ENCODE data around the gene OR10J1.
"Not testable (repeated sequence)": the region's sequence is repeated elsewhere in the genome, so short reads cannot be mapped to it uniquely, and the experiment has no call there.

OR10J1 gene

GRCh38 chr1:159443066-159443750, 3.7 kb downstream of the OR10J1 start:
- Histone ChIP-seq H3K27ac (ENCODE audit: low read length) (no peak overlapping the region), H3K36me3 (ENCODE audit: control insufficient read depth in 2 of 2, insufficient read depth in 2 of 2, low read length in 2 of 2) (no peaks in the 10 kb centered on the region), H3K9ac (ENCODE audit: low read length in 2 of 2) (no peak overlapping the region), H3K4me1 (ENCODE audit: control insufficient read depth, insufficient read depth, low read length) (no peaks in the 10 kb centered on the region), H3K27me3 (ENCODE audit: control insufficient read depth in 1 of 2, insufficient read depth in 2 of 2, low read length in 2 of 2) (no peaks in the 10 kb centered on the region), H3K9me3 (ENCODE audit: control insufficient read depth in 2 of 2, low read length in 2 of 2) (no peaks in the 10 kb centered on the region), H3K4me3 (ENCODE audit: low read length in 2 of 2) (no peak overlapping the region)

GRCh38 chr1:159444511-159444910, 5.0 kb downstream of the OR10J1 start:
- Histone ChIP-seq H3K9ac (ENCODE audit: low read length in 2 of 2) (no peak overlapping the region), H3K27ac (ENCODE audit: low read length) (no peak overlapping the region), H3K27me3 (ENCODE audit: control insufficient read depth in 1 of 2, insufficient read depth in 2 of 2, low read length in 2 of 2) (no peaks in the 10 kb centered on the region), H3K9me3 (ENCODE audit: control insufficient read depth in 2 of 2, low read length in 2 of 2) (no peaks in the 10 kb centered on the region), H3K4me1 (ENCODE audit: control insufficient read depth, insufficient read depth, low read length) (no peaks in the 10 kb centered on the region), H3K4me3 (ENCODE audit: low read length in 2 of 2) (no peak overlapping the region), H3K36me3 (ENCODE audit: control insufficient read depth in 2 of 2, insufficient read depth in 2 of 2, low read length in 2 of 2) (no peaks in the 10 kb centered on the region)

- H3K9me3 ChIP-seq (ENCODE audit: control insufficient read depth in 2 of 2, low read length in 2 of 2) = no peaks in the 10 kb centered on the region
- no peaks in the 10 kb centered on the region for H3K4me1 ChIP-seq (ENCODE audit: control insufficient read depth, insufficient read depth, low read length)
- H3K4me3 ChIP-seq (ENCODE audit: low read length in 2 of 2) = no peak overlapping the region
- H3K27me3 ChIP-seq (ENCODE audit: control insufficient read depth in 1 of 2, insufficient read depth in 2 of 2, low read length in 2 of 2) = no peaks in the 10 kb centered on the region
- H3K36me3 ChIP-seq (ENCODE audit: control insufficient read depth in 2 of 2, insufficient read depth in 2 of 2, low read length in 2 of 2) = no peaks in the 10 kb centered on the region
- no peak overlapping the region for H3K9ac ChIP-seq (ENCODE audit: low read length in 2 of 2)
- H3K27ac ChIP-seq (ENCODE audit: low read length) = no peak overlapping the region
Observed at GRCh38 chr1:159448181-159448580, 8.7 kb downstream of the OR10J1 start.

GRCh38 chr1:159449605-159450004, 10.1 kb downstream of the OR10J1 start:
- not testable (repeated sequence) for H3K4me1 ChIP-seq (ENCODE audit: control insufficient read depth, insufficient read depth, low read length); H3K27ac ChIP-seq (ENCODE audit: low read length); H3K4me3 ChIP-seq (ENCODE audit: low read length in 2 of 2); H3K27me3 ChIP-seq (ENCODE audit: control insufficient read depth in 1 of 2, insufficient read depth in 2 of 2, low read length in 2 of 2); H3K9me3 ChIP-seq (ENCODE audit: control insufficient read depth in 2 of 2, low read length in 2 of 2); H3K9ac ChIP-seq (ENCODE audit: low read length in 2 of 2); H3K36me3 ChIP-seq (ENCODE audit: control insufficient read depth in 2 of 2, insufficient read depth in 2 of 2, low read length in 2 of 2)

GRCh38 chr1:159459551-159459950, 20.0 kb downstream of the OR10J1 start:
- H3K4me3 ChIP-seq (ENCODE audit: low read length in 2 of 2) = no peak overlapping the region
- H3K9ac ChIP-seq (ENCODE audit: low read length in 2 of 2) = no peak overlapping the region
- H3K4me1 ChIP-seq (ENCODE audit: control insufficient read depth, insufficient read depth, low read length) = no peaks in the 10 kb centered on the region
- no peaks in the 10 kb centered on the region for H3K27me3 ChIP-seq (ENCODE audit: control insufficient read depth in 1 of 2, insufficient read depth in 2 of 2, low read length in 2 of 2)
- peaks cover 0 to 4% of the 10 kb centered on the region in 2 donors for H3K9me3 ChIP-seq (ENCODE audit: control insufficient read depth in 2 of 2, low read length in 2 of 2)
- no peaks in the 10 kb centered on the region for H3K36me3 ChIP-seq (ENCODE audit: control insufficient read depth in 2 of 2, insufficient read depth in 2 of 2, low read length in 2 of 2)
- no peak overlapping the region for H3K27ac ChIP-seq (ENCODE audit: low read length)

- Histone ChIP-seq H3K4me3 (ENCODE audit: low read length in 2 of 2) (no peak overlapping the region), H3K9me3 (ENCODE audit: control insufficient read depth in 2 of 2, low read length in 2 of 2) (peaks cover 0 to 4% of the 10 kb centered on the region in 2 donors), H3K36me3 (ENCODE audit: control insufficient read depth in 2 of 2, insufficient read depth in 2 of 2, low read length in 2 of 2) (no peaks in the 10 kb centered on the region), H3K4me1 (ENCODE audit: control insufficient read depth, insufficient read depth, low read length) (no peaks in the 10 kb centered on the region), H3K27ac (ENCODE audit: low read length) (no peak overlapping the region), H3K9ac (ENCODE audit: low read length in 2 of 2) (no peak overlapping the region), H3K27me3 (ENCODE audit: control insufficient read depth in 1 of 2, insufficient read depth in 2 of 2, low read length in 2 of 2) (no peaks in the 10 kb centered on the region)
Observed at GRCh38 chr1:159465191-159465603, 25.7 kb downstream of the OR10J1 start.

GRCh38 chr1:159468321-159468720, 28.8 kb downstream of the OR10J1 start:
- Histone ChIP-seq H3K9me3 (ENCODE audit: control insufficient read depth in 2 of 2, low read length in 2 of 2) (no peaks in the 10 kb centered on the region), H3K27ac (ENCODE audit: low read length) (no peak overlapping the region), H3K4me1 (ENCODE audit: control insufficient read depth, insufficient read depth, low read length) (no peaks in the 10 kb centered on the region), H3K27me3 (ENCODE audit: control insufficient read depth in 1 of 2, insufficient read depth in 2 of 2, low read length in 2 of 2) (no peaks in the 10 kb centered on the region), H3K9ac (ENCODE audit: low read length in 2 of 2) (no peak overlapping the region), H3K36me3 (ENCODE audit: control insufficient read depth in 2 of 2, insufficient read depth in 2 of 2, low read length in 2 of 2) (no peaks in the 10 kb centered on the region), H3K4me3 (ENCODE audit: low read length in 2 of 2) (no peak overlapping the region)

GRCh38 chr1:159469921-159470533, 30.5 kb downstream of the OR10J1 start:
- Histone ChIP-seq H3K36me3 (ENCODE audit: control insufficient read depth in 2 of 2, insufficient read depth in 2 of 2, low read length in 2 of 2) (no peaks in the 10 kb centered on the region), H3K27me3 (ENCODE audit: control insufficient read depth in 1 of 2, insufficient read depth in 2 of 2, low read length in 2 of 2) (no peaks in the 10 kb centered on the region), H3K4me3 (ENCODE audit: low read length in 2 of 2) (no peak overlapping the region), H3K9me3 (ENCODE audit: control insufficient read depth in 2 of 2, low read length in 2 of 2) (no peaks in the 10 kb centered on the region), H3K4me1 (ENCODE audit: control insufficient read depth, insufficient read depth, low read length) (no peaks in the 10 kb centered on the region), H3K27ac (ENCODE audit: low read length) (no peak overlapping the region), H3K9ac (ENCODE audit: low read length in 2 of 2) (no peak overlapping the region)

- H3K4me1 ChIP-seq (ENCODE audit: control insufficient read depth, insufficient read depth, low read length) = no peaks in the 10 kb centered on the region
- H3K4me3 ChIP-seq (ENCODE audit: low read length in 2 of 2) = no peak overlapping the region
- H3K9ac ChIP-seq (ENCODE audit: low read length in 2 of 2) = no peak overlapping the region
- H3K27me3 ChIP-seq (ENCODE audit: control insufficient read depth in 1 of 2, insufficient read depth in 2 of 2, low read length in 2 of 2) = no peaks in the 10 kb centered on the region
- H3K9me3 ChIP-seq (ENCODE audit: control insufficient read depth in 2 of 2, low read length in 2 of 2) = no peaks in the 10 kb centered on the region
- H3K36me3 ChIP-seq (ENCODE audit: control insufficient read depth in 2 of 2, insufficient read depth in 2 of 2, low read length in 2 of 2) = no peaks in the 10 kb centered on the region
- H3K27ac ChIP-seq (ENCODE audit: low read length) = no peak overlapping the region
Observed at GRCh38 chr1:159473335-159473734, 33.8 kb downstream of the OR10J1 start.

GRCh38 chr1:159474926-159475325, 35.4 kb downstream of the OR10J1 start:
- Histone ChIP-seq H3K27ac (ENCODE audit: low read length) (no peak overlapping the region), H3K9ac (ENCODE audit: low read length in 2 of 2) (no peak overlapping the region), H3K4me1 (ENCODE audit: control insufficient read depth, insufficient read depth, low read length) (no peaks in the 10 kb centered on the region)

GRCh38 chr1:159483501-159483900, 44.0 kb downstream of the OR10J1 start:
- no peaks in the 10 kb centered on the region for H3K27me3 ChIP-seq (ENCODE audit: control insufficient read depth in 1 of 2, insufficient read depth in 2 of 2, low read length in 2 of 2)
- H3K4me3 ChIP-seq (ENCODE audit: low read length in 2 of 2) = no peak overlapping the region
- no peaks in the 10 kb centered on the region for H3K4me1 ChIP-seq (ENCODE audit: control insufficient read depth, insufficient read depth, low read length)
- H3K9ac ChIP-seq (ENCODE audit: low read length in 2 of 2) = no peak overlapping the region
- H3K36me3 ChIP-seq (ENCODE audit: control insufficient read depth in 2 of 2, insufficient read depth in 2 of 2, low read length in 2 of 2) = no peaks in the 10 kb centered on the region
- H3K27ac ChIP-seq (ENCODE audit: low read length) = no peak overlapping the region
- H3K9me3 ChIP-seq (ENCODE audit: control insufficient read depth in 2 of 2, low read length in 2 of 2) = no peaks in the 10 kb centered on the region

More at GRCh38 chr1:159474926-159475325, 35.4 kb downstream of the OR10J1 start:
- Histone ChIP-seq H3K4me3 (ENCODE audit: low read length in 2 of 2) (no peak overlapping the region), H3K36me3 (ENCODE audit: control insufficient read depth in 2 of 2, insufficient read depth in 2 of 2, low read length in 2 of 2) (no peaks in the 10 kb centered on the region), H3K27me3 (ENCODE audit: control insufficient read depth in 1 of 2, insufficient read depth in 2 of 2, low read length in 2 of 2) (no peaks in the 10 kb centered on the region), H3K9me3 (ENCODE audit: control insufficient read depth in 2 of 2, low read length in 2 of 2) (no peaks in the 10 kb centered on the region)

Data from stomach smooth muscle (tissue), 2 donors.